Measurements from ENCODE around the gene ANKRD39. TPM values are rescaled to one million over a fixed set of nuclear protein-coding genes. Genes with fewer than 3 reads are reported as not detected.

Gene ANKRD39
- total and polyA plus RNA-seq, 9 of the 15 experiments (the other 6 are each of a cell fraction or from before 2014, with no cell fraction given) = 8.2 to 33.1 (median 23.8) TPM

GRCh38 chr2:96857667-96858372 lies at the start of gene ANKRD39 (continued):
- TF ChIP-seq ZNF592 (IDR thresholded peaks at IDR 0.05) (peak; percentile 70; the same call in 1 of the 2 replicates), ZNF584 (CRISPR knock-in tag; IDR thresholded peaks at IDR 0.05; ENCODE audit: low read depth) (no peak), NEUROD1 (IDR thresholded peaks at IDR 0.05; ENCODE audit: borderline replicate concordance, low read depth, low read length, partially characterized antibody) (peak; percentile 99), ID3 (CRISPR knock-in tag; IDR thresholded peaks at IDR 0.05) (no peak), ID3 (tag; IDR thresholded peaks at IDR 0.05) (peak; percentile 53; the same call in 1 of the 2 replicates), MGA (IDR thresholded peaks at IDR 0.05) (peak; percentile 8; the same call in 1 of the 2 replicates)

All from K562 (cell line).